ENCODE results near the gene CHRNG. TPM values are rescaled to one million over a fixed set of nuclear protein-coding genes. Genes with fewer than 3 reads are reported as not detected.

The CHRNG gene
- total and polyA plus RNA-seq, 2 donors (not counting 1 experiment from before 2014, with no cell fraction given), result not detected

DNA sequence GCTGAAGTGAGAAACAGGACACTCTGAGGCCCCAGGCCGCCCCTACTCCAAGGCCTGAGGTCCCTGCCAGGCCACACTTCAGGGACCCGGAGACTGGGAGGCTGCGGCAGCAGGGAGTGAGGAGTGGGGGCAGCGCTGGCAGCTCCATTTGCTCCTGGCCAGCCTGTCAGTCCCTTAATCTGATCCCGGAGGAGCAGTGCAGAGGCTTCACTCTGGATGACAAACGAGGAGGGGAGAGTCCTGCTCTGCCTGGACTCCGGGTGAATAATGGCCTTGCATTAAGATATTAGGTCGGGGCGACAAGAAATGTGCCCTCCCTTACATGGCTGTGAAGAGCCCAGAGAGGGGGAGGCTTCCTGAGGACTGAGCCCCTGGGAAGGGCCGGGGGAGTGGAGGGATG is 33.6 kb upstream of the CHRNG start:
- Histone ChIP-seq H3K79me2 (ENCODE audit: control insufficient read depth, insufficient read depth, low read length) (no peaks in the 10 kb centered on the region), H3K4me1 (ENCODE audit: control insufficient read depth, extremely low read depth, insufficient read depth, low read length) (no peaks in the 10 kb centered on the region), H2AFZ (ENCODE audit: low read length) (no peak overlapping the region), H3K9ac (ENCODE audit: insufficient read depth, low read length) (no peak overlapping the region), H3K27me3 (ENCODE audit: control insufficient read depth, insufficient read depth, low read length) (peaks cover 21% of the 10 kb centered on the region), H3K27ac (ENCODE audit: insufficient read depth, low read length) (no peak overlapping the region), H3K4me3 (replicated peaks in 1 of 4; ENCODE audit: control extremely low read depth in 1 of 4, insufficient read depth in 1 of 4, low read depth in 3 of 4, low read length in 4 of 4) (no peak overlapping the region), H4K20me1 (ENCODE audit: control insufficient read depth, extremely low read depth, insufficient read depth, low read length) (no peaks in the 10 kb centered on the region), H3K36me3 (ENCODE audit: control insufficient read depth, insufficient read depth, low read length) (no peaks in the 10 kb centered on the region), H3K4me2 (ENCODE audit: extremely low read depth, insufficient read depth, low read length) (no peak overlapping the region), H3K9me3 (ENCODE audit: control insufficient read depth, insufficient read depth, low read depth, low read length) (no peaks in the 10 kb centered on the region)
- DNase-seq (ENCODE audit: low read depth in 2 of 2), result no peak
- TF ChIP-seq, protein P1, sequence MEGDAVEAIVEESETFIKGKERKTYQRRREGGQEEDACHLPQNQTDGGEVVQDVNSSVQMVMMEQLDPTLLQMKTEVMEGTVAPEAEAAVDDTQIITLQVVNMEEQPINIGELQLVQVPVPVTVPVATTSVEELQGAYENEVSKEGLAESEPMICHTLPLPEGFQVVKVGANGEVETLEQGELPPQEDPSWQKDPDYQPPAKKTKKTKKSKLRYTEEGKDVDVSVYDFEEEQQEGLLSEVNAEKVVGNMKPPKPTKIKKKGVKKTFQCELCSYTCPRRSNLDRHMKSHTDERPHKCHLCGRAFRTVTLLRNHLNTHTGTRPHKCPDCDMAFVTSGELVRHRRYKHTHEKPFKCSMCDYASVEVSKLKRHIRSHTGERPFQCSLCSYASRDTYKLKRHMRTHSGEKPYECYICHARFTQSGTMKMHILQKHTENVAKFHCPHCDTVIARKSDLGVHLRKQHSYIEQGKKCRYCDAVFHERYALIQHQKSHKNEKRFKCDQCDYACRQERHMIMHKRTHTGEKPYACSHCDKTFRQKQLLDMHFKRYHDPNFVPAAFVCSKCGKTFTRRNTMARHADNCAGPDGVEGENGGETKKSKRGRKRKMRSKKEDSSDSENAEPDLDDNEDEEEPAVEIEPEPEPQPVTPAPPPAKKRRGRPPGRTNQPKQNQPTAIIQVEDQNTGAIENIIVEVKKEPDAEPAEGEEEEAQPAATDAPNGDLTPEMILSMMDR (conservative IDR thresholded peaks at IDR 0.05 in 1 of 2, IDR thresholded peaks at IDR 0.05 in 1 of 2; ENCODE audit: low read depth in 1 of 2, low read length in 2 of 2), result no peak
- no peak for TF ChIP-seq EZH2 (IDR thresholded peaks at IDR 0.05; ENCODE audit: low read length, missing control alignments)

DNA sequence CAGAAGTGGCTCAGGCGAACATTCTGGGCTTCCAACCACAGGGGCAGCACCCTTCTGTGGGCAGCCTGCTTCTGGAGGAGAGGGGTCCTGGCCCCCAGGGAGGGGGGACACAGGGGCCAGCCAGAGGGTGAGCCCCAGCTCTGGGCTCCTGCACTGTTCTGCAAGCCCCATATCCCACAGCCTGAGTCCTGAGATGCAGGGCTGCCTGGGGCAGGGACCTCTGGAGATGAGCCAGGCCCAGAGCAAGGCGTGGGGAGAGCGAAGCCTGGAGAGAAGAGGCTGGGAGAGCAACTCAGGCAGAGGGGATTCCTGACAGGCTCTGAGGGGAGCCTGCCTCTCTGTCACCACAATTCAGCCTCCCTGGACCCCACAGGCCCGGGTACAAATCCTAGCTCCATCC is 32.8 kb upstream of the CHRNG start:
- no peak overlapping the region for H3K9ac ChIP-seq (ENCODE audit: insufficient read depth, low read length)
- H3K4me2 ChIP-seq (ENCODE audit: extremely low read depth, insufficient read depth, low read length), result no peak overlapping the region
- no peak overlapping the region for H2AFZ ChIP-seq (ENCODE audit: low read length)
- DNase-seq (ENCODE audit: low read depth in 2 of 2), result no peak
- no peak overlapping the region for H3K4me3 ChIP-seq (replicated peaks in 1 of 4; ENCODE audit: control extremely low read depth in 1 of 4, insufficient read depth in 1 of 4, low read depth in 3 of 4, low read length in 4 of 4)
- no peaks in the 10 kb centered on the region for H3K36me3 ChIP-seq (ENCODE audit: control insufficient read depth, insufficient read depth, low read length)
- no peaks in the 10 kb centered on the region for H4K20me1 ChIP-seq (ENCODE audit: control insufficient read depth, extremely low read depth, insufficient read depth, low read length)
- H3K27ac ChIP-seq (ENCODE audit: insufficient read depth, low read length), result no peak overlapping the region
- no peaks in the 10 kb centered on the region for H3K79me2 ChIP-seq (ENCODE audit: control insufficient read depth, insufficient read depth, low read length)
- no peaks in the 10 kb centered on the region for H3K9me3 ChIP-seq (ENCODE audit: control insufficient read depth, insufficient read depth, low read depth, low read length)
- no peak for TF ChIP-seq EZH2 (IDR thresholded peaks at IDR 0.05; ENCODE audit: low read length, missing control alignments)
- TF ChIP-seq, protein P1 (conservative IDR thresholded peaks at IDR 0.05 in 1 of 2, IDR thresholded peaks at IDR 0.05 in 1 of 2; ENCODE audit: low read depth in 1 of 2, low read length in 2 of 2), result no peak
- H3K27me3 ChIP-seq (ENCODE audit: control insufficient read depth, insufficient read depth, low read length), result peaks cover 21% of the 10 kb centered on the region
- no peaks in the 10 kb centered on the region for H3K4me1 ChIP-seq (ENCODE audit: control insufficient read depth, extremely low read depth, insufficient read depth, low read length)

DNA sequence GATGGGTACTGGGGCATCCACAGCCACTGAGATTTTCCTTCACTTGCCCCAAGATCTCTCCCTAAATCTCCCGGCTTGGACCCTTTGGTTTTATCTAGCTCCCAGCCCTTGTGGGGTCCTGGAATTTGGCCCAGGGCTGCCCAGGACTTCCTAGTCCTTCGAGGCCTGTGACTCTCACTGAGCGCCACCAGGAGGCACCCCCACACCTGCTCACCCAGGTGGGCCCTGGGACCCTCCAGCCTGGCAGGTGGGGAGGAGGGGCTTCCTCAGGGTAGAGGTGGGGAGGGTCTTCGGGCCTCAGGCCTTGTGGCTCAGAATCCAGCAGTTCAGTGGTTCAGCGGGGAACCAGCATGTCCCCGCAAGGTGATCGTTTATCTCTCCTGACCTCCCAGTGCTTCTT is 31.2 kb upstream of the CHRNG start:
- Histone ChIP-seq H3K9me3 (ENCODE audit: control insufficient read depth, insufficient read depth, low read depth, low read length) (no peaks in the 10 kb centered on the region), H4K20me1 (ENCODE audit: control insufficient read depth, extremely low read depth, insufficient read depth, low read length) (no peaks in the 10 kb centered on the region), H3K27me3 (ENCODE audit: control insufficient read depth, insufficient read depth, low read length) (peaks cover 20% of the 10 kb centered on the region), H3K9ac (ENCODE audit: insufficient read depth, low read length) (no peak overlapping the region), H3K79me2 (ENCODE audit: control insufficient read depth, insufficient read depth, low read length) (no peaks in the 10 kb centered on the region), H3K36me3 (ENCODE audit: control insufficient read depth, insufficient read depth, low read length) (no peaks in the 10 kb centered on the region), H3K27ac (ENCODE audit: insufficient read depth, low read length) (no peak overlapping the region), H3K4me1 (ENCODE audit: control insufficient read depth, extremely low read depth, insufficient read depth, low read length) (no peaks in the 10 kb centered on the region), H3K4me2 (ENCODE audit: extremely low read depth, insufficient read depth, low read length) (no peak overlapping the region), H3K4me3 (replicated peaks in 1 of 4; ENCODE audit: control extremely low read depth in 1 of 4, insufficient read depth in 1 of 4, low read depth in 3 of 4, low read length in 4 of 4) (no peak overlapping the region), H2AFZ (ENCODE audit: low read length) (no peak overlapping the region)
- no peak for DNase-seq (ENCODE audit: low read depth in 2 of 2)
- TF ChIP-seq EZH2 (IDR thresholded peaks at IDR 0.05; ENCODE audit: low read length, missing control alignments), result no peak
- TF ChIP-seq, protein P1 (conservative IDR thresholded peaks at IDR 0.05 in 1 of 2, IDR thresholded peaks at IDR 0.05 in 1 of 2; ENCODE audit: low read depth in 1 of 2, low read length in 2 of 2), result no peak
